GM18858 (cell line): ENCODE results near the gene TFAP2D.
A peak's percentile ranks its signal among the peaks of the same experiment; 100 is the strongest.

Experiments
- ATAC-seq: cut with Tn5 transposase; IDR thresholded peaks from one replicate; pipeline ENCODE4 v1.9.1; 2021; ENCODE audit not compliant: unreplicated experiment

TFAP2D gene

DNA sequence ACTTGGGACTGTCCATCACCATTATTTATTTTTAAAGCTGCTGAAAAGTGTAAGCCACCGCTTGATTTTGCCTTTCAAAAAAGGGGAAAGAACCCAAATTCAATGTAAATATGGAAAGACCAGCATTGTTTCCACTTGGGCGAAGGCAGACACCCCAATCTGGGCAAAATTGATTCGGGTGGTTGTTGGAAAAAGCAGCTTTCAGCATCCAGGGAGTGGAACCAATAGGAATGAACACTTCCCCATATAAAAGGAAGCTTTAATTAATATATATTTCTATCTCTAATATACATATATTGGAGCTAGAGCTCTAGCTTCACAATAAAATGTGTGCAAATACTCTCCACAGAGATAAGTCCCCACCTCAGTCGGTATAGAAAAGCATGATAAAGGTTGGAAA, at the start of gene TFAP2D:
TFAP2D (plus strand) TSS at position 301 of the 400 bp plus-strand sequence. CDS start 530 bp downstream, outside the sequence.
- no peak for ATAC-seq

DNA sequence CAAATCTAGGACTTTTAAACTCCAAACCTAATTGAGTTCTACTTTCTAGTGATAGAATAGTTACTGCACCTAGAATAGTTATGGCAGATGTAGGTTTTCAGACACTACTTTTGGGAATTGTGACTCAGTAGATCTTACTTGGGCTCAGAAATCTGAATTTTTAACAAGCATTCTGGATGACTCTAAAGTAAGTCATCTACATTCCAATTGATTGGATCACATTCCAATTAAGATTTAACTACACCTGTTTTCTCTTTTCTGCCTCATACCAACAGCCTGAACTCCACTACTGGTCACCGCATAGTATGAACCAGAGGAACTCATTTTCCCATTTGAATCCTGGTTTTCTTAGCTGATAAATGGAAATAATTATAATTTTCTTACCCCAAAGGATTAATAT, 49.5 kb upstream of the TFAP2D start:
- ATAC-seq: no peak

DNA sequence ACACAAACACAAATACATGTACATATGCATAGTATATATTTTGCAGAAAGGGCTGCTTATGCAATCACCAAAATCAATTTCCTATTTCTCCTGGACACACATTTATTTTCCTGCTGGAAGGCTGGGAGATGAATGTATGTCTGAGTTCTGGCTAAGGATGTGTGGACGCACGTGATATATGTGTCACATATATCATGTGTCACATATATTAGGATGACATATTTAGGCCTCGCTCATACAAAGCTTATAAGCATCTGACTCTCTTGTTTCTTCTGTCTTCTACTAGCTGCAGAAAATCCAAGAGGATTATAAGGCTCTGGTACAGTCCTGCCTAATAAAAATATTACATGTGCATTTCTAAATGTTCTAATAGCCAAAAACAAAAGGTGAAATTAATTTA, 47.2 kb upstream of the TFAP2D start:
- no peak for ATAC-seq

DNA sequence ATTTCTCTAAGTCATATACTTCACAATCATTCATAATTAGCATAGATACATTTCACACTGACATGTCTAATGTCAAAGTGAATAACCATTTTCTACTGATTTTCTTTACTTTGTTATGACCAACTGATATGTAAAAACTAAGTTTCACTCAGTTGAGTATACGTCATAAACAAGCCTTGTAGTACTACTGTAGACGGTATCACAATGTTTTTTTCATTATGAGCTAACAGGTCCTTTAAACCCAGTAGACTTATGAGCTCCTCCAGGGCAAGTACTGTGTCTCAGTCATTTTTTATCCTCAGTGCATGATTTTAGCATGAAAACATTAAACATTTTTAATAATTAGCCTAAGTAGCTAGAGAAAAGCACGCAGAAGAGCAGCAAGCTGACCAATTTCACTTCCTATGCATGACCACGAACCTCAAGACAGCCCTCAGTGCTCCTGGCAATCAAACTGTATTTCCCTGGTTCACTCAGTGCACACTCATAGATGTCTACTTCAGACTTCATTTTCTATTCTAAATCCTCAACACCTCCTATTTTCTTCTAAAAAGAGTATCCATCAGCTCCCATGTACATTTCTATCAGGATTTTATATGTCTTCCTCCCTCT, 32.0 kb upstream of the TFAP2D start:
- ATAC-seq: peak; percentile 51

DNA sequence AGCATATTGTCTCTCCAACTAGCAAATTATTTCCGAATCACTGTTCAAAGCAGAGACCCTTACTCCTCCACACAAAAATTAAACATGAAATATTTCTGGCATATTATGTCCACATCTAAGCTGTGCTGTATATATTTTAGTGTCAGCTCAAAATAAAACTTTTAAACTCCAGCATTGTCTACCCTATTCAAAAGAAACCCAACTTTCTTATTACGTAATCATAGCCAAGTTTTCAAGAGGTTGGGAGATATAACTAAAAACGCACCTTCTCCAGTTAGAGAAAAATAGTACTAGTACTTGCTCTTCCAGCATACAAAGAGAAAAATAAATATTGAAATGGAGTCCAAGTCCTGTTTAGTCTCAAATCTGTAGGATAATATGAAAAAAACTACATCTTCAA, 24.1 kb upstream of the TFAP2D start:
- ATAC-seq: no peak

DNA sequence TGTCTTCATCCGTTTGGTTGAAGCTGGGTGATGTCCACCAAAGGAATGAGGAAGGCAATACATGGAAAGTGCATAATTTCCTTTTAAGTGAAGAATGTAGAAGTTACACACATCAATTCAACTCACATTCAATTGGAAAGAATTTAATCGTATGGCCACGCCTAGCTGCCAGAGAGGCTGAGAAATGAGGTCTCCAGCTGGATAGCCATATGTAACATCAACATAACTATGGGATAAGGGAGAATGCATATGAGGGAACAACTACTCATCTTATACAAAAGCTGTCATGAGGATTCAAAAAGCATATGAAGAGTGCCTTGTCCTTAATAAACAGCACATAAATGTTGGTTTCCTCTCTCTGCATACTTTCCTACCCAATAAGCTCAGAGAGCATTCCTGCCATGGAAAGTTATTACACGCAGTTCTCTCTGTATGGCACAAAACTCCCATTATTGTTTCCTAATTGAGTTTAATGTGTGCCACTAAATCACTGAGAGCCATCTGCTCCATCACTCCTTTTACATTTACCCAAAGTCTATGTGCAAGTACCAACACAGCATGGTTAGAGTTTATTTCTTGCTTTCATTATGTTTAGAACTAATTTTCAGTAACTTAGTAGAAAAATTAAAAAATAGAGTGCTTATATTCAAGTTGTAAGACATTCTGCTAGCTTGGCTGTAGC, 21.4 kb upstream of the TFAP2D start:
- no peak for ATAC-seq

DNA sequence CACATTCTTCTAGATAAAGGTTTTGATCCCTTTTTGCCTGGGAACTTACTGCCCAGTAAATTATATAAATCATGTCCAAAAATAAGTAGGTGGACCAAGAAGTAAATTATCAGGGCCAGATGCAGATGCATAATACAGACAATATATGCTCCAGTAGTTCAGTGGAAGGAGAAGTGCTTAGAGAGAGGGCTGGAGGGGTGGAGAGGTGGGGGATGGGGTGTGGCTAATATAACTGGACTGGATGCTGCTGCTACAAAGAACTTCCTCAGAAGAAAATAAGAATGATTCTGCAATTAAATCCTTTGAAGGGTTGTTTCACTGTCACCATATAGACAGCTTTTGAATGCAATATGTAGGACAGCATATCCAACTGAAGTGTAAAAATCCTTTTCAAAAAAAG, 14.8 kb upstream of the TFAP2D start:
- no peak for ATAC-seq

DNA sequence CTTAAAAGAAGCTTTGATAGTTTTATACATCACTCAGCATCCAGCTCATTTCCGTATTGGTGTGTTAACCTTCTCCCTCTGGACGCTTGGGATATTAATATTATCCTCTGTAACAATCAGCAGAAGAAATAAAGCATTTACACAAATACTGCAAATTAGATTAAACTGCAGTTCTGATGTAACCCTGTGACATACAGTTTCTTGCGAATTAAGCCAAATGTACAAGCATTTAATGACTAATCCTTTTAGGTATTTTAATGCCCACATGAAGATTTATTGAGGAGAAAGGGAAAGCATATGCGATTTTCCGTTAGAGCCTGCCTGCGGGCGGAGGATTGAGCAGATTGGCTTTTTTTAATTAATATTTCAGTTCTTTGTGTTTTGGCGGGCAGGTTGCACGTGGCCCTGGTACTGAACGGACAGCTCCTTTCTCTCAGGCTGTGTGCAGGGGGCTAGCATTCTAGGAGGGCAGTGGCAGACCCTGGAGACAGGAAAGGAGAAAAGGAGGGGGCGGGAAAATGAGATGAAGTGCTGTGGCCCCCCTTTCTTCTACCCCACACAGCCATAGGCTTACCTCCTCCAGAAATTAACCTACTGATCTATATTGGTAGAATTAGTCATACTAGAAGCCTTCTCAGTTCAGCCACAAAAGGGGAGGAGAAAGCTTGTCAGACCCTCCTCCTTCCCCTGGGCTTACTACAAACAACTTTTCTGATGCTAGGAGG, 14.1 kb upstream of the TFAP2D start:
- peak; percentile 44 for ATAC-seq

DNA sequence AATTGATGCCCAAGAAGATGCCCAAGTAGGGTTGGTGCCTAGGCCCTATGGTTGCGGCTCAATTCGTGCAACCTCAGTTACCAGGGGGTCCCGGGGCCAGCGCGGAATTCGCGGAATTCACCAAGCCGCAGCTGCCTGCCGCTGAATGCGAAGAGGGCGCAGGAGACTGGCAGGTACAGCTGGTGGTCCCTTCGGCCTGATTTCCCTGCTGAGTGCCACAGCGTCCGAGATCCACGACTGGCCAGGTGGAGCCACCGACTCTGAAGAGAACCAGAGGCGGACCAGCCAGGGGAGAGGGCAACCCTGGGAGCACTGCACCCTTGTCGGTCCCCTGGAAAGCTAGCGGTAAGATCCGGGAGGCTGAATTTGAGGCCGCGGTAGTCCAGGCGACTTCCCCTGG, 6.8 kb upstream of the TFAP2D start:
- no peak for ATAC-seq

DNA sequence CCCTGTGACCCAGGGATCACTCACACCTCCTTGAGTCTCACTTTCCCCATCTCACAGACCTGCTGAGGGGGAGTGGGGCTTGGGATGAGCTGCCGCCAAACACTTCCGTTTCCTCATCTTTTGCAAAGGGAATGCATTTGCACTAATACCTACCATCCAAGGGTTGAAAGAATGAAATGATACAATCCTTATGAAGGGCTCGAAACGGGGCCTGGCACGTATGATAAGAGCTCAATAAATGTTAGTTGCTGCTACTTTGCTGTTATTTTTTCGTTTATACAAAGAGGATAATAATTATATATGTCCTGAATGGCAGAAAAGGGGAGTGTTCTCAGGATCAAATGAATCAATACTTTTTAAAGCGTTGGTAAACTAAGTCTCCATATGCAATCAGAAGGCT, 6.1 kb upstream of the TFAP2D start:
- no peak for ATAC-seq

DNA sequence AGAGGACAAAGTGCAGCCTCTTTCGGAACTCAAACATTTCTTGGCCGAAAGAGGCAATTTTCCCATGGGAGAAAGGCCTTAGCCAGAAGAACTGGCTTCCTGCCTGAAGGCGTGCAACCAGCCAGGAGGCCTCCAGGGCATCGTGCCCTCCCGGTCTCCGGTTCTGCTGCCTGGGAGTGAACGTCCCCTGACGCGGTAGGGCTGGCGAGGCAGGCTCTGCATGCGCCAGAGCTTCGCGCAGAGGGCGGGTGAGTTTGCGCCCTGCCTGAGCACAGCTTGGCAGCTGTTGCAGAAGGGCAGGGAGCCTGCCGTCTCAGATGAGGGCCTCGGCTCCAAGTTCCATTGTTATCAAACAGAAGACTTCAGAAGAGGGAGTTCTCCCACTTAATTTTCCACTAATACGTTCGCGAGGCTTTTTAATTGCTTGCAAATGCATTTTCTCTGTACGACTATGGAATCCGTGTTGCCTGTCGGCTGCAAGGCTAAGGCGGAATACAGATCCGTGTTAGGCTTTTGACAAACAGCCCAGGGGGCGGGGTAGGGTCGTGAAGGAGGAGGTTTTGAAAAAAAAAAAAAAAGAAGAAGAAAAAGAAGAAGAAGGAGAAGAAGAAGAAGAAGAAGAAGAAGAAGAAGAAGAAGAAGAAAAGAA, 5.5 kb upstream of the TFAP2D start:
- no peak for ATAC-seq

DNA sequence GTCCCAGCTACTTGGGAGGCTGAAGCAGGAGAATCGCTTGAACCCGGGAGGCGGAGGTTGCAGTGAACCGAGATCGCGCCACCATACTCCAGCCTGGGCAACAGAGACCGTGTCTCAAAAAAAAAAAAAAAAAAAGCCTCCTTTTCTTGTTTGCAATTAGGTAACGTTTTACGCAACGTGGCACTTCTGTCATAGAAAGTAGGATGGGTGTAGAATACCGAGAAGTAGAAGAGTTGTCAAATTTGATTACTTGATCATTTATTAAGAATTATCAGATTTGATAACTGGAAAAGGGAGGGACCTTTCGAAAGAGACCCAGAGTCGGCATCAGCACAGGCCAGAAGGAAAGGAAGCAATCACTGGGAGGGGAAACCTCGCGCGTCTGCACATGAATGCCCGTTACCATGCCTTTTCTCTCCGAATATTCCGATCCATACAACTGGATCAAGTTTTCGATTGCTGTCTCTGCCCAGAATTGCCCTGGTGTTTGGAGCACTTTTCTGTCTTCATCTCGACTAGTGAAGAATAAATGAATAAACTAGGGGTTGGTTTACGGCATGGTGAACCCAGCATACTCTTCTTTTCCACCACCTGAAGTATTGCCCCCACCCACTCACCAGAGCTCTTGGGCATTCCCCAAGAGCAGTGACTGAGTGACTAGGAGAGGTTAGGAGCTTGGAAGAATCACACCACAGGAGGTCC, 4.5 kb upstream of the TFAP2D start:
- no peak for ATAC-seq

DNA sequence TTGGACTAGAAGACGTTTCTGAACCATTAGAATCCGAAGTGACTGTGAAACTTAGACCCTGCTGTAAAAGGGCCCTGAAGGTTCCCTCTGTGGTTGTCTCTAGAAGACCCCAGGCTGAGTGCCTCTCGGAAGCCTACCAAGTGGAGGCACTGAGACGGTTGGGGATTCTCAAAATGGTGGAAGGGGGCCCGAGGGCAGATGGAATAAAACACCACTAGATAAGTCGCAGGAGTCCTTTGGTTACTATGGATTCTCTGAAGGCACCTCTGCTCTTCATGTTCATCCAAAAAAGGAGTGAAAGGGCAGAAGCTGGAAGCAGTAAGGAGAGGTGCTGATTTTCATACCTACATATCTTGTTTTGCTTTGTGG, 4.0 kb upstream of the TFAP2D start:
- ATAC-seq: no peak

DNA sequence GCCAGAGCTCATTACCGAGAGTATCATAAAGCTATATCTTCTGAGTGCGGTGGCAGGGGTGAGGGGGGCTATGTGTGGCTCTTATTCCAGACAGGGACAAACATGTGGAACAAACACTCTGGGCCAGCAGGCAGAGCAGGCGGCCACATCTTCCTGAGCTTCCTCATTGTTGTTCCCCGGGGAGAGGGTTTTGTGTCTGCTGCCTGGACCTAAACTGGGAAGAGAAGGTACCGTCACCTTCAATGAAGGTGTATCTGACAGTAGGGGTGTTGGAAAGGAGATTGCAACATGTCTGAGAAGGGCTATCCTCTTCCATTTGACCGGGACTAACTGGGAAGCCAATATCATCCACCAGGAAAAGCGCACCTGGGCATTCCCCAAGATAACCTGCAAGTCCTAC, 1.6 kb upstream of the TFAP2D start:
- ATAC-seq: no peak

DNA sequence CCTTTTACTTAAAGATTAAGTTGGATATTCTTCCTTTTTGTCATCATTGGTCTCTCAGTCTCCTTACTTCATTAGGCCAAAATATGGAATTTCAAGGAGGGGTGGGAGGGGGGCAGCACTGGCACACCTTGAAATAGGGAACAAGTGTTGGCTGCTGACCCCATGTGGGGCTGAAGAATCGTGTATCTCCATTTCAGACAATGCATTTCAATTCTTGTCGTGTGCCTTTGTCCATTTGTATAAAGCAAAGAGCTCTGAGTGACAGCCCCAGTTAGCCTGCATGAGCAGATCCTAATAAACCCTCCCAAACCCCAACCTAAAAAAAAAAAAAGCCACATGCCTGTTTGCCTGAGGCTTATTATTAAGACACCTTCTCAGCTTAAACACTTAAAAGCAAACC, 1.0 kb upstream of the TFAP2D start:
- no peak for ATAC-seq

DNA sequence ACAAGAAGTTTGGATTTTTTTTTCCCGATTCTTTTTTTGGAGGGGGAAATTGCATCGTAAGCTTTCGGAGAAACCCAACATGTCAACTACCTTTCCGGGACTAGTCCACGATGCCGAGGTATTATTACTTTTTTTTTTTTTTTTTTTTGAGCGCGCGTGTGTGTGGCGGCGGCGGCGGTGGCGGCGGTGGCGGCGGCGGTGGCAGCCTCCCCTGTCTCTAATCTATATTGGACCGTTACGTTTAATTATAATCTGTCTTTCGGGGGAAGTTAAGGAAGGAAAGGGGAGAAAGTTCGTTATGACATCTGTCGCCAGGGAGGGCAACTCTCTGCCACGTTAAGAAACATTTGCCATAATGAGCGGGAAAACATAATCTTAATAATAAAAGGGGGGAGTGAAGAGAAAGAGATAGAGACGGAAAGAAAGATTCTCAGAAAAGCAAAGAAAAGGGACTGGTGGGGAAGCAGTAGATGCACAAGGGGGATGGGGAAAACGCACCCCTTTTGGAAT, 706 bp downstream of the TFAP2D start:
- ATAC-seq: no peak

DNA sequence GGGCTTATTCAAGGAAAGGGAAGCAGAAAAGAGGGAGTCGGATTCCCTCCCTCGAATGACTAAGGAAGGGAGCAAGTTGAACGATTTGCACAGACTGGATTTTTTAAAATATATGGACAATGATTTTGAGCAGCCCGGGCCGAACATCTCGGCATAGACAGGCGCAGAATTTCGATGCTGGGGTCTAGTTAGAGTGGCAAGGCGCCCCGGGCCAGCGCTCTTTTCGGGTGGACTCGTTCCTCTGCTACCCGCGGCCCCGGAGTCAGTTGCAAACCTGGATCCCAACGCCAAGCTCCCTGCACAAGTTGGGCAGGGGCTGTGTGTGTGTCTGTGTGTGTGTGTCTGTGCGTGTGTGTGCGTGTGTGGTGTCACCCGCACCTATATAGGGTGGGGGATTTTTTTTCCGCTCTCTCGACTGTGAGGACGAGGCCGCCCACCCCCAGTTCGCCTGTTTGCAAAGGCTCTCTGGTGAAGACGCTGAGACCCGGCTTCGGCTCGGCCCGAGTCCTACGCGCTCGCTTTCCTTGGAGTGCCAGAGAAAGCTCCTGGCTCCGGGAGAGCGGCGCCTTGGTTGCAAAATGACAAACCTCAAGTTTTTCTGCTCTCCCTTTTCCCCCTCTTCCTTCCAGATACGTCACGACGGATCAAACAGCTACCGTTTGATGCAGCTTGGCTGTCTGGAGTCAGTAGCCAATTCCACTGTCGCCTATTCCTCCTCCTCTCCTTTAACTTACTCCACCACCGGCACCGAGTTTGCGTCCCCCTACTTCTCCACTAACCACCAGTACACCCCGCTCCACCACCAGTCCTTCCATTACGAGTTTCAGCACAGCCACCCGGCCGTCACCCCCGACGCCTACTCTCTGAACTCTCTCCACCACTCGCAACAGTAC, 1.4 kb downstream of the TFAP2D start:
- ATAC-seq: no peak

DNA sequence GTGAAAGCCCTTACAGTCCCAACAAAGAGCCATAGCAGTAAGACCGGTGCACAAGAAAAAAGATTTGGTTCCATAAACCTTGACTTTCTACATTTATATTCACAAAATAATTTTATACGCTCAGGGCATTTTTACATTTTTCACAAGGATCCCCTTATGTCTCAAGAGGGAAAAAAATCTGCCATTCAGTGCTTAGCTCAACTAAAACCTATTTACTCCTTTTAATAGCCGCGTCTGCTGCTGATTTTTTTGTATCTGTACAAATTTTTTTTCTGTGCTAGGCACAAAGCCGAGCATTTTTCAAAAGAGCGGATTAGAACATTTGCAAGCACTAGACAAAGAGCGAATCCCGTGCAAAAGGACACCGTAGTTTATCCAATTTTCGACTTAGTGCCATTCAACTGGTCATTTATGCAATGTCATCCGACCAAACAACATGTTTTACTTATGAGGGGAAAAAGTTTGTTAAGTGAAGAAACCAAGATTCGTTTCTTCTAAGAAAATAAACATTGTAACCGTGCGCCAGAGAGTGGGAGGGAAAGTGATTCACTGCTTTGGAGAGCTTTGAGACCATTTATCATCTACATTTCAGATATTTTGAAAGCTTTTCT, 3.7 kb downstream of the TFAP2D start:
- no peak for ATAC-seq

DNA sequence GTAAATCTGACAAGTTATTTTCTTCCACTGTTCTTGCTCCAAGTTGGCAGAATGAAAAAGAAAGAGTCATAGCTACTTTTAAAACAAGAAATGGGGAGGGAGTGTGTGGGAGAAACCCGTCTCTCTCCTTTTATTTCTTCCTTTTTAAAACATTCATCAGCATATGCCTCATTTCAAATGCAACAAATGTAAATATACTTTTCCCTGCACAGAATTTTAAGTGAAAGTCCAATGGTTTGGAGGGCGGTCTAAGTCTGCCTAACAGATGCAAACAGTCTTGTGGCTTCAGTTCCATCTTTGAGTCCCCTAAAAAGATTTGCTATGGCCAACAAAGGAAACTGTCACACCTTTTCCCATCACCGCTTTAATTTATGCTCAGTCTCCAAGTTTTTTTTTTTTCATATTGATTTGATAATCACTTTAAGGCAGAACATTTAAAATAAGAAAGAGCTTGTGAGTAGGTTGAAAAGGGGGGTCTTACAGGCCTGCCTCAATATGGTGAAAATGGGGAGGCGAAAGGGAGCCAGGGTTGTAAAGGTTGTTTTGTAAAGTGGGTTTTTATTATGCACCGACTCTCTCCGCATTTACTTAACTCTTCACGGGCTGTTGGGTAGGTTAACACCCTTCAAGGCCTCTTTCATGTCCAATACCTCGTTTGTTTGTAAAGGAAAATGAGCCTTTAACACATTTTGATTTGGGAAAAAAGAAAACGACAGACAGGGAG, 4.6 kb downstream of the TFAP2D start:
- ATAC-seq: no peak
